A549 (cell line): ENCODE results near the gene S100B. TPM values are rescaled to one million over a fixed set of nuclear protein-coding genes. Genes with fewer than 3 reads are reported as not detected.

Source experiments
- ATAC-seq, 2 experiments: fragments of 200-7000 bp in 1 of 2; fragments of >200 bp in 1 of 2; cut with Nextera tagmentation in 1 of 2; cut with Tn5 transposase in 1 of 2; 3 replicates each; pipeline versions ENCODE4 v1.8.0 to v1.9.1; 2018 to 2020; ENCODE audit warnings: mild to moderate bottlenecking in 1 of 2, moderate library complexity in 1 of 2
- CTCF ChIA-PET: fragments of 300-600 bp; sonication (Branson Sonifier 250); formaldehyde crosslinking; extraction: SDS; loops from one replicate; lab custom pipeline; 2021; ENCODE audit warnings: antibody characterized with exemption, inconsistent platforms; lab: Yijun Ruan, JAX
- POLR2A ChIA-PET: fragments of 350-600 bp; formaldehyde crosslinking; extraction: SDS; loops from one replicate; lab custom pipeline; 2021; ENCODE audit warnings: antibody characterized with exemption, inconsistent platforms; lab: Yijun Ruan, JAX
- DNase-seq, 2 experiments: peaks; one replicate each; pipeline versions ENCODE4 v3.0.0 to v3.0.0-alpha.2; 2011 to 2016; ENCODE audit warnings: low read depth in 1 of 2, low spot score in 1 of 2
- FAIRE-seq: peaks from 2 replicates; lab custom pipeline; 2011; peaks lifted over from hg19 to GRCh38; lab: Jason Lieb, UNC
- H3K27ac ChIP-seq, 2 experiments: fragments of >200 bp; sonication (Bioruptor Twin); formaldehyde crosslinking; 3 replicates each; pipeline ENCODE4 v1.5.1; 2016 to 2017
- H3K4me1 ChIP-seq: fragments of >200 bp; sonication (Bioruptor Twin); formaldehyde crosslinking; 3 replicates; pipeline ENCODE4 v1.6.1; 2016
- H3K4me2 ChIP-seq: fragments of >200 bp; sonication (Bioruptor Twin); formaldehyde crosslinking; 3 replicates; pipeline ENCODE4 v1.6.1; 2016
- H3K4me3 ChIP-seq: fragments of >200 bp; sonication (Bioruptor Twin); formaldehyde crosslinking; 3 replicates; pipeline ENCODE4 v1.5.1; 2016
- H3K9me3 ChIP-seq: fragments of >200 bp; sonication (Bioruptor Twin); formaldehyde crosslinking; 3 replicates; pipeline ENCODE4 v1.6.1; 2016
- BHLHE40 ChIP-seq: IDR thresholded peaks from 2 replicates; pipeline ENCODE4 v1.6.1; 2012; ENCODE audit warnings: low read depth, low read length, inconsistent platforms
- CBX8 ChIP-seq: fragments of 200-600 bp; sonication (generic); IDR thresholded peaks from 2 replicates; pipeline ENCODE4 v1.6.1; 2016
- CHD2 ChIP-seq: fragments of 150-350 bp; IDR thresholded peaks from 2 replicates; pipeline ENCODE4 v1.6.1; 2014; ENCODE audit warnings: low read length; ENCODE audit not compliant: partially characterized antibody
- FOSL2 ChIP-seq, 2 experiments: fragments of 450-650 bp in 1 of 2; fragments of >200 bp in 1 of 2; sonication (Bioruptor Twin) in 1 of 2; formaldehyde crosslinking; IDR thresholded peaks; 2 replicates each; pipeline versions ENCODE4 v1.5.0 to v1.6.1; 2016 to 2020; ENCODE audit warnings: mild to moderate bottlenecking in 1 of 2, moderate library complexity in 1 of 2
- FOXS1 ChIP-seq: fragments of 250-450 bp; sonication (Bioruptor Pico); IDR thresholded peaks from 2 replicates; pipeline ENCODE4 v1.5.0; 2020; ENCODE audit warnings: mild to moderate bottlenecking, moderate library complexity
- HDAC2 ChIP-seq: fragments of 200-600 bp; sonication (generic); IDR thresholded peaks from 2 replicates; pipeline ENCODE4 v1.6.1; 2016
- HEYL ChIP-seq: fragments of 250-450 bp; sonication (Bioruptor Pico); IDR thresholded peaks from 2 replicates; pipeline ENCODE4 v1.8.0; 2021; ENCODE audit warnings: mild to moderate bottlenecking, moderate library complexity
- JUNB ChIP-seq: fragments of >200 bp; sonication (Bioruptor Twin); formaldehyde crosslinking; IDR thresholded peaks from 2 replicates; pipeline ENCODE4 v1.6.1; 2016
- KDM1A ChIP-seq: fragments of 200-600 bp; sonication (generic); IDR thresholded peaks from 2 replicates; pipeline ENCODE4 v1.6.1; 2016; ENCODE audit warnings: low read depth, mild to moderate bottlenecking
- KDM5A ChIP-seq: fragments of 200-600 bp; sonication (generic); IDR thresholded peaks from 2 replicates; pipeline ENCODE4 v1.6.1; 2016; ENCODE audit warnings: antibody characterized with exemption, mild to moderate bottlenecking
- MAFK ChIP-seq: fragments of 450-650 bp; IDR thresholded peaks from 2 replicates; pipeline ENCODE4 v1.6.1; 2014; ENCODE audit not compliant: partially characterized antibody
- MYC ChIP-seq: IDR thresholded peaks from 2 replicates; pipeline ENCODE4 v1.6.1; 2012; ENCODE audit warnings: mild to moderate bottlenecking, inconsistent platforms, low read length, improper control_type of control experiment, borderline replicate concordance
- NFE2L2 ChIP-seq: fragments of 150-350 bp; conservative IDR thresholded peaks from 2 replicates; pipeline ENCODE4 v1.6.1; 2014; ENCODE audit warnings: low read length
- PHF8 ChIP-seq: fragments of 200-600 bp; sonication (generic); IDR thresholded peaks from 2 replicates; pipeline ENCODE4 v1.6.1; 2016; ENCODE audit warnings: low read depth, mild to moderate bottlenecking, antibody characterized with exemption, moderate library complexity, borderline replicate concordance
- POLR2AphosphoS2 ChIP-seq: conservative IDR thresholded peaks from 2 replicates; pipeline ENCODE4 v1.6.1; 2012; ENCODE audit warnings: low read length, improper control_type of control experiment, inconsistent platforms
- RFX5 ChIP-seq: fragments of 450-650 bp; IDR thresholded peaks from 2 replicates; pipeline ENCODE4 v1.7.1; 2014; ENCODE audit warnings: antibody characterized with exemption, mild to moderate bottlenecking, moderate library complexity
- TFCP2L1 ChIP-seq: fragments of 250-450 bp; sonication (Bioruptor Pico); IDR thresholded peaks from 2 replicates; pipeline ENCODE4 v1.5.0; 2021; ENCODE audit warnings: mild to moderate bottlenecking
- TP53 ChIP-seq: fragments of 250-450 bp; sonication (Bioruptor Pico); IDR thresholded peaks from 2 replicates; pipeline ENCODE4 v1.5.0; 2021; ENCODE audit warnings: mild to moderate bottlenecking, moderate library complexity
- ZC3H11A ChIP-seq: fragments of 450-650 bp; IDR thresholded peaks from 2 replicates; pipeline ENCODE4 v1.6.1; 2014; ENCODE audit warnings: antibody characterized with exemption, mild to moderate bottlenecking
- ZNF302 ChIP-seq: fragments of 250-450 bp; sonication (Bioruptor Pico); IDR thresholded peaks from 2 replicates; pipeline ENCODE4 v1.9.0; 2021; ENCODE audit warnings: inconsistent platforms, mild to moderate bottlenecking, moderate library complexity
- WGBS: methylation state at CpG from one replicate; pipeline ENCODE4 v1.1.6; 2017; ENCODE audit errors: missing lambda C conversion rate; 5-methylcytosine and 5-hydroxymethylcytosine counted together
- polyA plus RNA-seq, 4 experiments: library from polyadenylated mRNA; depleted of rRNA in 3 of 4; stranded (reverse); fragments of >200 nt; fragmentation: RNase III in 1 of 4; extraction: RNeasy Plus Mini Kit Qiagen cat#74134 plus additional on column Dnase treatment in 1 of 4; gene quantifications; 2 replicates in 3 of 4; 3 replicates in 1 of 4; pipeline ENCODE4 v1.2.3, GENCODE V29; 2011 to 2017
- TF ChIP-seq, protein P1 (sequence below): IDR thresholded peaks from 2 replicates; pipeline ENCODE4 v1.6.1; 2012
- TF ChIP-seq, protein P2 (sequence below): fragments of 150-350 bp; IDR thresholded peaks from 2 replicates; pipeline ENCODE4 v1.6.1; 2014; ENCODE audit warnings: low read depth, mild to moderate bottlenecking, low read length
- TF ChIP-seq, protein P3 (sequence below): fragments of >200 bp; sonication (Bioruptor Twin); formaldehyde crosslinking; IDR thresholded peaks from 3 replicates; pipeline ENCODE4 v1.5.1; 2016
- TF ChIP-seq, protein P4 (sequence below): fragments of 450-650 bp; IDR thresholded peaks from 2 replicates; pipeline ENCODE4 v1.6.1; 2014; ENCODE audit warnings: antibody characterized with exemption

Gene S100B
- polyA plus RNA-seq, 2 of the 4 experiments (the other 2 are of a cell fraction): not detected

DNA sequence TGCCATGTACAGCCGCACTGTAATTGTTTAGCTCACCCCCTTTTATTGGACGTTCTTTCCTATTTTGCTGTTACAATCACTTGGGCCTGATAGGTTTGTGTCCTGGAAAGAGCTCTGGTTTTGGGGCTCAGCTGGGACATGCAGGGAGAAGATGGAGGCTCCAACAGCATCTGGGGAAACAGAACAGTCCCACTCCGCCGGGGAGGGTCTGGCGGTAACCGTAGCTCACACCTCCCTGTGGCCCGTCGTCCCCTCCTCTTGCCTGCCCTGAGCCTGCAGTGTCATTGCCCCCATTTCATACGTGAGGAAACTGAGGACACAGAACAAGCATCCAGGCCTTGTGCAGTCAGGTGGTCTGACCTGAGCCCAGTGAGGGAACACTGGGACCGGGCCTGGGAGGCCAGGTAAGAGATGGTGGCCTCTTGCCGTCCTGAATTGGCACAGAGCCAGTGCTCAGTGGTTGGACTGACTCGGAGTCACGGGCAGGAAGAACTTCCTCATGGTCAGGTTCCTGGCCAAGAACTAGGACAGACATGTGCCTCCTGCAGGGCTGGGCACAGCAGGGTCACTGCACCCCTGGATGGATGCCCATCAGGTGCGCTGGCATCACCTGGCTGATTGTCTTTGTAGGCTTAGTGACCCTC is 41.8 kb downstream of the S100B start:
- no peak for FAIRE-seq
- Histone ChIP-seq H3K4me2 (no peak overlapping the region), H3K9me3 (no peaks in the 10 kb centered on the region), H3K4me1 (no peaks in the 10 kb centered on the region), H3K27ac (no peak overlapping the region), H3K4me3 (no peak overlapping the region)
- ChIA-PET POLR2A (no interaction called here), CTCF (no interaction called here)
- no peak for DNase-seq
- TF ChIP-seq CBX8 (no peak), TFCP2L1 (CRISPR knock-in tag) (no peak), POLR2AphosphoS2 (no peak), FOXS1 (CRISPR knock-in tag) (no peak), RFX5 (no peak), MYC (no peak), HDAC2 (no peak), MAFK (no peak)
- TF ChIP-seq, protein P1, sequence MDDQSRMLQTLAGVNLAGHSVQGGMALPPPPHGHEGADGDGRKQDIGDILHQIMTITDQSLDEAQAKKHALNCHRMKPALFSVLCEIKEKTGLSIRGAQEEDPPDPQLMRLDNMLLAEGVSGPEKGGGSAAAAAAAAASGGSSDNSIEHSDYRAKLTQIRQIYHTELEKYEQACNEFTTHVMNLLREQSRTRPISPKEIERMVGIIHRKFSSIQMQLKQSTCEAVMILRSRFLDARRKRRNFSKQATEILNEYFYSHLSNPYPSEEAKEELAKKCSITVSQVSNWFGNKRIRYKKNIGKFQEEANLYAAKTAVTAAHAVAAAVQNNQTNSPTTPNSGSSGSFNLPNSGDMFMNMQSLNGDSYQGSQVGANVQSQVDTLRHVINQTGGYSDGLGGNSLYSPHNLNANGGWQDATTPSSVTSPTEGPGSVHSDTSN: no peak
- ATAC-seq: no peak
- WGBS: 96% methylated on average over 4 of the region's 14 CpGs

DNA sequence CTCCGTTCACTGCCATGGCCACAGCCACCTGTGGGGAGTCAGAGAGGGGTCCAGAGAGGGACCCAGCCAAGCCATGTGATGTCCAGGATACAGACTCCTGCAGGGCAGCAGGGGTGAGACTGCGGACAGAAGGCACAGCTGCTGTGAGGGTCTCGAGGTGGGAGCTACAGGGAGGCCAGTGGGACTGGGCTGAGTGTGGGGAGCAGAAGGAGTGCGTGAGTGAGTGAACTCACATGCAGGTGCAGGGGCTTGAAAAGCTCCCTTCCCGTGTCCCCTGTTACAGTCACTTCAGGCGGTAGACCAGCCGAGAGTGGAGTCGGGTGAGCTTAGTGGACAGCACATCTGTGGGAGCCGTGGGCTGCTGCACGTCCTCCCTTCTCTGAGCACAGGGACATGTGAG is 42.4 kb downstream of the S100B start:
- 95% methylated on average over 6 of the region's 10 CpGs for WGBS
- TF ChIP-seq ZNF302 (no peak), POLR2AphosphoS2 (no peak), PHF8 (no peak), MAFK (no peak), CHD2 (no peak), HEYL (CRISPR knock-in tag) (no peak), RFX5 (no peak), KDM5A (no peak), ZC3H11A (no peak), KDM1A (no peak), TP53 (CRISPR knock-in tag) (no peak), CBX8 (no peak), FOSL2 (IDR thresholded peaks at IDR 0.05) (no peak), FOSL2 (CRISPR knock-in tag; IDR thresholded peaks at IDR 0.05) (no peak), BHLHE40 (no peak), NFE2L2 (no peak), JUNB (no peak)
- TF ChIP-seq, protein P2, sequence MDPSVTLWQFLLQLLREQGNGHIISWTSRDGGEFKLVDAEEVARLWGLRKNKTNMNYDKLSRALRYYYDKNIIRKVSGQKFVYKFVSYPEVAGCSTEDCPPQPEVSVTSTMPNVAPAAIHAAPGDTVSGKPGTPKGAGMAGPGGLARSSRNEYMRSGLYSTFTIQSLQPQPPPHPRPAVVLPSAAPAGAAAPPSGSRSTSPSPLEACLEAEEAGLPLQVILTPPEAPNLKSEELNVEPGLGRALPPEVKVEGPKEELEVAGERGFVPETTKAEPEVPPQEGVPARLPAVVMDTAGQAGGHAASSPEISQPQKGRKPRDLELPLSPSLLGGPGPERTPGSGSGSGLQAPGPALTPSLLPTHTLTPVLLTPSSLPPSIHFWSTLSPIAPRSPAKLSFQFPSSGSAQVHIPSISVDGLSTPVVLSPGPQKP: no peak
- TF ChIP-seq, protein P3, sequence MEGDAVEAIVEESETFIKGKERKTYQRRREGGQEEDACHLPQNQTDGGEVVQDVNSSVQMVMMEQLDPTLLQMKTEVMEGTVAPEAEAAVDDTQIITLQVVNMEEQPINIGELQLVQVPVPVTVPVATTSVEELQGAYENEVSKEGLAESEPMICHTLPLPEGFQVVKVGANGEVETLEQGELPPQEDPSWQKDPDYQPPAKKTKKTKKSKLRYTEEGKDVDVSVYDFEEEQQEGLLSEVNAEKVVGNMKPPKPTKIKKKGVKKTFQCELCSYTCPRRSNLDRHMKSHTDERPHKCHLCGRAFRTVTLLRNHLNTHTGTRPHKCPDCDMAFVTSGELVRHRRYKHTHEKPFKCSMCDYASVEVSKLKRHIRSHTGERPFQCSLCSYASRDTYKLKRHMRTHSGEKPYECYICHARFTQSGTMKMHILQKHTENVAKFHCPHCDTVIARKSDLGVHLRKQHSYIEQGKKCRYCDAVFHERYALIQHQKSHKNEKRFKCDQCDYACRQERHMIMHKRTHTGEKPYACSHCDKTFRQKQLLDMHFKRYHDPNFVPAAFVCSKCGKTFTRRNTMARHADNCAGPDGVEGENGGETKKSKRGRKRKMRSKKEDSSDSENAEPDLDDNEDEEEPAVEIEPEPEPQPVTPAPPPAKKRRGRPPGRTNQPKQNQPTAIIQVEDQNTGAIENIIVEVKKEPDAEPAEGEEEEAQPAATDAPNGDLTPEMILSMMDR: no peak
- TF ChIP-seq, protein P4, sequence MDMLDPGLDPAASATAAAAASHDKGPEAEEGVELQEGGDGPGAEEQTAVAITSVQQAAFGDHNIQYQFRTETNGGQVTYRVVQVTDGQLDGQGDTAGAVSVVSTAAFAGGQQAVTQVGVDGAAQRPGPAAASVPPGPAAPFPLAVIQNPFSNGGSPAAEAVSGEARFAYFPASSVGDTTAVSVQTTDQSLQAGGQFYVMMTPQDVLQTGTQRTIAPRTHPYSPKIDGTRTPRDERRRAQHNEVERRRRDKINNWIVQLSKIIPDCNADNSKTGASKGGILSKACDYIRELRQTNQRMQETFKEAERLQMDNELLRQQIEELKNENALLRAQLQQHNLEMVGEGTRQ: no peak
- H3K4me1 ChIP-seq: no peaks in the 10 kb centered on the region
- H3K4me2 ChIP-seq: no peak overlapping the region
- DNase-seq (no peak), FAIRE-seq (no peak), ATAC-seq (no peak)
- CTCF ChIA-PET: no interaction called here
- POLR2A ChIA-PET: no interaction called here
- no peak overlapping the region for H3K27ac ChIP-seq
- no peak overlapping the region for H3K4me3 ChIP-seq
- H3K9me3 ChIP-seq: no peaks in the 10 kb centered on the region
